HEK293 (cell line): Measurements from ENCODE around the gene ICE2.

Experiments used
- CTCF ChIP-seq: fragments of 450-650 bp; formaldehyde crosslinking; IDR thresholded peaks from 2 replicates; pipeline ENCODE4 v1.5.1; 2016; ENCODE audit warnings: missing biosample characterization, missing genetic modification characterization
- ZNF112 ChIP-seq: fragments of 450-650 bp; formaldehyde crosslinking; IDR thresholded peaks from 2 replicates; pipeline ENCODE4 v1.5.0; 2017; ENCODE audit warnings: missing biosample characterization, missing genetic modification characterization
- ZNF184 ChIP-seq: fragments of 450-650 bp; IDR thresholded peaks from 2 replicates; pipeline ENCODE4 v1.5.1; 2018; ENCODE audit warnings: missing biosample characterization, mild to moderate bottlenecking, missing genetic modification characterization
- ZNF549 ChIP-seq: fragments of 450-650 bp; IDR thresholded peaks from 2 replicates; pipeline ENCODE4 v1.5.1; 2018; ENCODE audit warnings: missing biosample characterization, missing genetic modification characterization, mild to moderate bottlenecking, inconsistent platforms, moderate library complexity
- ZNF623 ChIP-seq: fragments of 450-650 bp; formaldehyde crosslinking; IDR thresholded peaks from 2 replicates; pipeline ENCODE4 v1.5.1; 2016; ENCODE audit warnings: missing biosample characterization, missing genetic modification characterization
- ZNF707 ChIP-seq: fragments of 450-650 bp; formaldehyde crosslinking; IDR thresholded peaks from 2 replicates; pipeline ENCODE4 v1.5.1; 2016; ENCODE audit warnings: missing biosample characterization, missing genetic modification characterization
- ZNF830 ChIP-seq: fragments of 450-650 bp; IDR thresholded peaks from 2 replicates; pipeline ENCODE4 v1.5.0; 2018; ENCODE audit warnings: missing biosample characterization, missing genetic modification characterization, low read depth, mild to moderate bottlenecking, moderate library complexity

GRCh38 chr15:60373745-60374144, 105.2 kb downstream of the ICE2 start:
- TF ChIP-seq CTCF (tag by site-specific recombination) (no peak), ZNF707 (tag by site-specific recombination) (no peak), ZNF184 (tag by site-specific recombination) (no peak), ZNF830 (tag by site-specific recombination) (no peak), ZNF112 (tag by site-specific recombination) (no peak), ZNF623 (tag by site-specific recombination) (no peak), ZNF549 (no peak)
